Measurements from ENCODE around the gene NECTIN2.

GRCh38 chr19:44818466-44819031, 27.5 kb upstream of the NECTIN2 start:
- TF ChIP-seq CTCF (IDR thresholded peaks at IDR 0.05) (no peak), POLR2A (IDR thresholded peaks at IDR 0.05) (no peak)

All from Peyer's patch (tissue), 4 donors.